Measurements from ENCODE around the gene ZFYVE9. TPM values are rescaled to one million over a fixed set of nuclear protein-coding genes. Genes with fewer than 3 reads are reported as not detected.

The ZFYVE9 gene
- total RNA-seq, 2 donors from 2014 or later: 17.3 to 20.2 TPM

DNA sequence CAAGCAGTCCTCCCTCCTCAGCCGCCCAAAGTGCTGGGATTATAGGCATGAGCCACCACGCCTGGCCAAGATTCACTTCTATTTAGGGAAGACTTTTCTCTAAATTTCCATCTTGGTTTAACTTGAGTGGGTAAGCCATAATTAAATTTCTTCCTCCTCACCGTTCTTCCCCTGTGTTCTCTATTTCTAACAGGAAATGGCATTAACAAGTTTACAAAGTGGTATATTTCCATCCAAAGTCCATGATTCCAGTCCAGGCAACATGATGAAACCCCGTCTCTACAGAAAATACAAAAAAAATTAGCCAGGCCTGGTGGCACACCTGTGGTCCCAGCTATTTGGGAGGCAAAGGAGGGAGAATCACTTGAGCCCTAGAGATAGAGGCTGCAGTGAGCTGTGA is 92.1 kb downstream of the ZFYVE9 start:
- ATAC-seq (peak; percentile 53), DNase-seq (no peak)
- intact Hi-C loops (cut with DNase I, micrococcal nuclease): no loop called here

DNA sequence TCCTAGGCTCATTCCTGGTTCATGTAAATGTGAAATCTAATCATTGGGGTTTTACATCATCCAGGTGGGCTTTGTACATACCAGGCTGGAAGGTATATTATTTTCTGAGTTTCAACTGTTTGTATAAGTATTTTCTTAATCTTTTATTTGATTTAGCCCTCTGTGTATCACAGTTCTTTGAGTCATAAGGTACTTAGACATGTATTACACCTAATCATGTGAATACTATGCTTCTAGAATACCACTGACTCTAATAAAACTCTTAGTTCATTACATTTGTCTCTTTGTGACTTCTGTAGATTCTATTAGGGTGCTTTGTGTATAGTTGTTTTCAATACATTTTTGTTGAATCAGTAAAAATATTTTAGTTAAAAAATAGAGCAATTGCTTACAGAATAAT is 92.8 kb downstream of the ZFYVE9 start:
- intact Hi-C loops (cut with DNase I, micrococcal nuclease): no loop called here
- ATAC-seq (no peak), DNase-seq (no peak)

DNA sequence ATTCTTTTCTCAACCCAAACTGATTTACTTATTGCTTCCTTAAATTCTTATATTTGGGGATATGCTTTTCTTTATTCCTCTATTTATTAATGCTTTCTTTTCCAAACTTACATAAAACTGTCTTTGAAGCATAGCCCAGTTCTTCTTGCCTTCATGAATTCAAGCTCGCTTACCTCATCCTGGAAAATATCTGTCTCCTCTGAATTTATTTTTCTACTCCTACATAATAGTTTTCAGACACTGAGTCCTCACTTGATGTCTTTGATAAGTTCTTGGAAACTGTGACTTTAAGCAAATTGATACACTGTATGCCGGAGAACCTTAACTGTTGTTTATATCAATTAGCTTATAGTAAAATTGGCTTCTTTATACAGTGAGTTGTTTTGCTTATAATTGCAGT is 93.8 kb downstream of the ZFYVE9 start:
- intact Hi-C loops (cut with DNase I, micrococcal nuclease): no loop called here
- DNase-seq: no peak
- no peak for ATAC-seq

DNA sequence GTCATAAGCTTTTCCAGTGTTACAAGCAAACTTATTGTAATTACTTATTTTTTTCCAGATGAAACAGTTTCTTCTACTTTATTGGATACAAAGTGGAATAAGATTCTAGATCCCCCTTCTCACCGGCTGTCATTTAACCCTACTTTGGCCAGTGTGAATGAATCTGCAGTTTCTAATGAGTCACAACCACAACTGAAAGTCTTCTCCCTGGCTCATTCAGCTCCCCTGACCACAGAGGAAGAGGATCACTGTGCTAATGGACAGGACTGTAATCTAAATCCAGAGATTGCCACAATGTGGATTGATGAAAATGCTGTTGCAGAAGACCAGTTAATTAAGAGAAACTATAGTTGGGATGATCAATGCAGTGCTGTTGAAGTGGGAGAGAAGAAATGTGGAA is 95.5 kb downstream of the ZFYVE9 start:
- DNase-seq (no peak), ATAC-seq (no peak)
- intact Hi-C loops (cut with DNase I, micrococcal nuclease): no loop called here

DNA sequence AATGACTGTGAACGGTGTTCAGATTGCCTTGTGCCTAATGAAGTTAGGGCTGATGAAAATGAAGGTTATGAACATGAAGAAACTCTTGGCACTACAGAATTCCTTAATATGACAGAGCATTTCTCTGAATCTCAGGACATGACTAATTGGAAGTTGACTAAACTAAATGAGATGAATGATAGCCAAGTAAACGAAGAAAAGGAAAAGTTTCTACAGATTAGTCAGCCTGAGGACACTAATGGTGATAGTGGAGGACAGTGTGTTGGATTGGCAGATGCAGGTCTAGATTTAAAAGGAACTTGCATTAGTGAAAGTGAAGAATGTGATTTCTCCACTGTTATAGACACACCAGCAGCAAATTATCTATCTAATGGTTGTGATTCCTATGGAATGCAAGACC is 96.6 kb downstream of the ZFYVE9 start:
- no peak for ATAC-seq
- intact Hi-C loops (cut with DNase I, micrococcal nuclease): no loop called here

DNA sequence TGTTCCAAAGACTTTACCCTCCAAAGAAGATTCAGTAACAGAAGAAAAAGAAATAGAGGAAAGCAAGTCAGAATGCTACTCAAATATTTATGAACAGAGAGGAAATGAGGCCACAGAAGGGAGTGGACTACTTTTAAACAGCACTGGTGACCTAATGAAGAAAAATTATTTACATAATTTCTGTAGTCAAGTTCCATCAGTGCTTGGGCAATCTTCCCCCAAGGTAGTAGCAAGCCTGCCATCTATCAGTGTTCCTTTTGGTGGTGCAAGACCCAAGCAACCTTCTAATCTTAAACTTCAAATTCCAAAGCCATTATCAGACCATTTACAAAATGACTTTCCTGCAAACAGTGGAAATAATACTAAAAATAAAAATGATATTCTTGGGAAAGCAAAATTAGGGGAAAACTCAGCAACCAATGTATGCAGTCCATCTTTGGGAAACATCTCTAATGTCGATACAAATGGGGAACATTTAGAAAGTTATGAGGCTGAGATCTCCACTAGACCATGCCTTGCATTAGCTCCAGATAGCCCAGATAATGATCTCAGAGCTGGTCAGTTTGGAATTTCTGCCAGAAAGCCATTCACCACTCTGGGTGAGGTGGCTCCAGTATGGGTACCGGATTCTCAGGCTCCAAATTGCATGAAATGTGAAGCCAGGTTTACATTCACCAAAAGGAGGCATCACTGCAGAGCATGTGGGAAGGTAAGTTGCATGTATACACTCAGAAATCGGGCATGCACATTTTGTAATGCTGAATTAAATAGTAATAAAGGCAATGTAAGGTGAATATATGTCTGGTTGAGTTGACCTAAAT is 97.2 kb downstream of the ZFYVE9 start:
- intact Hi-C loops (cut with DNase I, micrococcal nuclease): no loop called here
- DNase-seq (no peak), ATAC-seq (no peak)

More for the DNA sequence above, 96.6 kb downstream of the ZFYVE9 start:
- no peak for DNase-seq

DNA sequence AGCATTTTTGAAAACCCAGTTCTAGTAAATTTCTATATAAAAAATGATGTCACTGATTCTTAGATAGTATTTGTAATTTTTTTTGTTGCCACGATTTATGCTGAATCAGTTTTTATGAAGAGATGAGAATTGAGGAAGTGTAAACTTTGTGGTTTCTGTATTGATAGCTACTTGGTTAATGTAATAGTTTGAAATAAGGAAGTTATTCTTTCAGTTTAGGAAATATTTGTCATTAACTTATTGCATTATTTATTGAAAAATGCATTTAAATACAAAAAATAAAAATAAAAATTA is 97.8 kb downstream of the ZFYVE9 start:
- ATAC-seq (no peak), DNase-seq (no peak)
- intact Hi-C loops (cut with DNase I, micrococcal nuclease): no loop called here

DNA sequence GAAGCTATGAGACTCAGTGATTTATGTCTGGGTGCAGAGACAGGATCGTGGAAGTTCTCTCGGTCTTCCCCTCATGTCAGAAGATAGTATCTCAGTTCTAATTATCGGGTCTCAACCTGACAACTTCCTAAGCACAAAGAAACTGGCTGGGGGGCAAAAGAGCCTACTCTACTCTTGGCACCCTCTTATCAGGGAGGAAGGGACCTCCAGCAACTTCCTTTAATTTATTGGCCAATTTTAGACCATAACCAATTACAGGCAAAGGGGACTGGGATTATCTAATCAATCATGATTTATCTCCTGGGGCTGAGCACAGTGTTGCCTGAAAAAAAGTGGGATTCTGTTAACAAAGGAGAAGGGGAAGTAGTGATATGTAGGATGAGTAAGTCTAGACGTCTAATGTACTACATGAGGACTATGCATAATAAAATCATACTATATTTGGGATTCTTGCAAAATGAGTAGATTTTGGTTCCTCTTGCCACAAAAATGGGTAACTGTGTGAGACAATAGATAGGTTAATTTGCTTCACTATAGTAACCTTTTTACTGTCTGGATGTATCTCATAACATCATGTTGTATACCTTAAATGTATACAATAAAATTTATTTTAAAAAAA is 98.8 kb downstream of the ZFYVE9 start:
- ATAC-seq: no peak
- DNase-seq: no peak
- intact Hi-C loops (cut with DNase I, micrococcal nuclease): no loop called here

DNA sequence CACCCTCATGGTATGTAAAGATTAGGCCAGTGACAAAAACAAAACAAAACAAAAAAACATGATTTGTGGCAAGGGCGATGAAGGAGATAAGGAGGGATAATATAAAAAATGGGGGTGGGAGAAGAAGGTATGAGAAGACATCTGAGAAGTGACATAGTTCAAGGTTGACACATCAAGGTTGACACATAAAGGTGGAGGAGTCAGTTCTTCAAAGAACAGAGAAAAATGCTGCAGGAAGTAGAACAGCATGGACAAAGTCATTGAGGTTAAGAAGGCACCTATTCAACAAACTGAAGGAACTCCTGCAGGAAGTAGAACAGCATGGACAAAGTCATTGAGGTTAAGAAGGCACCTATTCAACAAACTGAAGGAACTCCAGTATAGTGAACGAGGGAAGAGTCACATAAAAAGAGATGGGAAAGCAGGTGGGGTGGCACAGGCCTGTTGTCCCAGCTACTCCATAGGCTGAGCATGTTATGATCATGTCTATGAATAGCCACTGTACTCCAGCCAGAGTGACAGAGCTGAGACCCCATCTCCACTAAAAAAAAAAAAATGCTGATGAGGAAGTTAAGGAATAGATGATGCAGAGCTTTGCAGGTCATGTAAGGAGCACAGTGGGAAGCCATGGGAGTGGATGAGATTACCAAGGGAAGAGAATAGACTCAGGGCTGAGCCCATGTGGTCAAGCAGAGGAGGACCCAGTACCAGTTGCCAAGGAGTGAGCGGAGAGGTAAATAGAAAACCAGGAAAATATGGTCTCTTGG is 101.5 kb downstream of the ZFYVE9 start:
- ATAC-seq (peak; percentile 23), DNase-seq (no peak)
- intact Hi-C loops (cut with DNase I, micrococcal nuclease): no loop called here

DNA sequence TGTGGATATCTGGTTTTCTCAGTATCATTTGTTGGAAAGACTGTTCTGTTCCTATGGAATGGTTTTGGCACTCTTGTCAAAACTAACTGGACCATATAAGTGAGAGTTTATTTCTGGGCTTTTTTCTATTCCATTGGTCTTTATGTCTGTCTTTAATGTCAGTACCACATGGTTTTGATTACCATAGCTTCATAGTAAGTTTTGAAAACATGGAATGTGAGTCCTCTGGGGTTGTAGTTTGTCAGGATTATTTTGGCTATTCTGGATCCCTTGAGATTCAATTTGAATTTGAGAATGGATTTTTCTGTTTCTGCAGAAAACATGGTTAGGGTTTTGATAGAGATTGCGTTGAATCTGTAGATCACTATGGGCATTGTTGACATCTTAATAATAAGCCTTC is 107.9 kb downstream of the ZFYVE9 start:
- DNase-seq (no peak), ATAC-seq (no peak)
- intact Hi-C loops (cut with DNase I, micrococcal nuclease): no loop called here

DNA sequence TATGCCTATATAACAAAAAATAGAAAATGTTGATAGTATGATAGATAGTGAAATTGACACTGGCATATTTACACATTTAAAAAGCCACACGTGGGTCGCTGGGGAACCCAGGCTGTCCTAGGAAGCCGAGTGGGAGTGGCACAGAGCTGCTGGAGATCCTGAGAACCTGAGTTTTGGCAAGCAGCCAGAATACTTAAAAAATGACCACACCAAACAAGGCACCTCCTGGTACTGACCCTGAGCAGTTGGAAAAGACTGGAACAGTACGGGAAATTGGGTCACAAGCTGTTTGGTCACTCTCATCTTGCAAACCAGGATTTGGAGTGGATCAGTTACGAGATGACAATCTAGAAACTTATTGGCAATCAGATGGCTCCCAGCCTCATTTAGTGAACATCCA is 111.5 kb downstream of the ZFYVE9 start:
- intact Hi-C loops (cut with DNase I, micrococcal nuclease): no loop called here
- ATAC-seq (no peak), DNase-seq (no peak)

DNA sequence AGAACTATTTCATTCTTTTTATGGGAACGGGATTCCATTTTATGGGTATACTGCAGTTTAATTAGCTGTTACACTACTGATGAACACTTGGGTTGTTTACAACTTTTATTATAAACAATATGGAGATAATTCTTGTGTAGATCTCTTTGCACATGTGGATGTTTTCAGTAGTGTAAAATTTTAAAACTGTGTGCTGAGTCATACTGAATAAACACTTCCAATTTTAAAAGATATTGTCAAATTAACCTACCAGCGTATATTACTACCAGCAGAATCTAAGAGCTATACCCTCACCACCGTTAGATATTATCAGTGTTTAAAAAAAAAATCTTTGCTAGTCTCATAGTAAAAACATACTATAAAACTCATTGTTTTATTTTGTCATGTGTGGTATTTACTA is 118.0 kb downstream of the ZFYVE9 start:
- no peak for ATAC-seq
- no peak for DNase-seq
- intact Hi-C loops (cut with DNase I, micrococcal nuclease): no loop called here

DNA sequence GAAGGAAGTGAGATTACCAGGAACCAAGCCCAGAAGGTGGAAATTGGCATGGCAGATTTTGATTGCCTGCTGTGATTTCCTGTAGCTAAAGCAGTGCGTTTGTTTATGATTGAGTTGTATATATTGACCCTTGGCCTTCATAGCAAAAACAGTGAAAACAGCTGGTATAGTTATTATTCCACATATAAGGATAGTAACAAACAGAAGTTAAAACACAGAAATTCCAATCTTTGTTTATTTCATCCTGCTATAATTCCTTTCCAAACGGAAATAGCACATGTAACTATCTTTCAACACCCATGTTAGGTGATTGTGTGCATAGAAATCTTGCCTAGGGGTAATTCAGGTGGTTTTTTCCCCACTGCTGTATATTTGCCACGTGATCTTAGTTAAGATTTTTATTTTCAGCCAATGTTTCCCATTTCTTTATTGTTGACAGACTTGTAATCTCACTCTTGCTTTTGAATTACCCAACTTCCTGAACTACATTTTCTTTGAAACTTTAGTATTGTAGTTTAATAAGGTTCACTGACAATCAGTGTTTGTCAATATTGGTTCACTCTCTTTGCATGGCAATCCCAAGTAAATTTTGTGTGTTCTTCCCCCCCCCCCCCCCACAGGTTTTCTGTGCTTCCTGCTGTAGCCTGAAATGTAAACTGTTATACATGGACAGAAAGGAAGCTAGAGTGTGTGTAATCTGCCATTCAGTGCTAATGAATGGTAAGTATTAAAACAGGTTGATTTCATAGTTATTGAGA is 121.4 kb downstream of the ZFYVE9 start:
- intact Hi-C loops (cut with DNase I, micrococcal nuclease): no loop called here
- ATAC-seq: peak; percentile 98

DNA sequence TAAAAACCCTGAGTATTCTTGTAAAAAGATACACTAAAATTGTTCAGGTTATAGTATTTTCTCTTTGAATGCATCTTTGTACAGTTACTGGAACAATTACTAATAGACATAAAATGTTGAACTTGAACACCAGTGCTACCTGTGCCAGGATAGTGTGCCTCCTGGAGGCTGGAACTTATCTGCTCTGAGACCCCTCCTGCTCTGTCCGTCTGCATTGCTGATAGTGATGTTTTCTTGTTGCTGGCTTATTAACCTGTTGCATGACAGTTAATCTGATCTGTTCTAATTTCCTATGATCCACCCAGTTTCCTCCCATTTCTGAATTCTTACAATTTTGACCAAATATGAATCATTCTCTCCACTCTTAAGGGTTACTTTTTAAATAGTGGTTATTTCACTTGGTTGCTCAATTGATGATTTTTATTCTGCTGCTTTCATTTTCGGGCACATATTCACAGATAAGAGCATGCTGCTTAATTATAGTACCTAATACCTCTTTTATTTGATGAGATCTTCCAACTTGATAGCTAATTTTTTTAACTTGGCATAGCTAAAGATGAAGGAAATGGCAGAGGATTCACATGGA is 122.7 kb downstream of the ZFYVE9 start:
- ATAC-seq (no peak), DNase-seq (no peak)

More for the DNA sequence above, 121.4 kb downstream of the ZFYVE9 start:
- no peak for DNase-seq

DNA sequence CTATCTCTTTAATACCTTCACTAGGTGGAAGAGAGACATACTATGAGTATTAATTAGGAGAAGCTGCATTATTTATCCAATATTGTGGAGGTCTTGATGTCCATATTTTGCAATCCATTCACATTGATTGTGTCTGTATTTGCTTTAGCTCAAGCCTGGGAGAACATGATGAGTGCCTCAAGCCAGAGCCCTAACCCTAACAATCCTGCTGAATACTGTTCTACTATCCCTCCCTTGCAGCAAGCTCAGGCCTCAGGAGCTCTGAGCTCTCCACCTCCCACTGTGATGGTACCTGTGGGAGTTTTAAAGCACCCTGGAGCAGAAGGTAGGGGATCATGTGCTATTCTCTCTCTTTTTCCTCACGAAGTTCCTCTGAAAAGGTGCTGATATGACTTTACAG is 124.6 kb downstream of the ZFYVE9 start:
- intact Hi-C loops (cut with DNase I, micrococcal nuclease): no loop called here
- DNase-seq: no peak
- no peak for ATAC-seq

More for the DNA sequence above, 122.7 kb downstream of the ZFYVE9 start:
- intact Hi-C loops (cut with DNase I, micrococcal nuclease): no loop called here

DNA sequence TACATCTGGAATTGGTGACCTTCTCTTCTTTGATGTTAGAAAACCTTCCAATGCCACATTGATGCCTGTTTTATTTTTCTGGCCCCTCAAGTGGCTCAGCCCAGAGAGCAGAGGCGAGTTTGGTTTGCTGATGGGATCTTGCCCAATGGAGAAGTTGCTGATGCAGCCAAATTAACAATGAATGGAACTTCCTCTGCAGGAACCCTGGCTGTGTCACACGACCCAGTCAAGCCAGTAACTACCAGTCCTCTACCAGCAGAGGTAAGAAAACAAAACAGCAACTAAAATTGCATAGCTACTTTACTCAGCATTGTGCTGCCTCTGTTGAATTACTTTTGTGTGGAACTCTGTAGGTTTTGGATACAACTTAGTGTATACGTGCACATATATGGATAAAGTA is 126.5 kb downstream of the ZFYVE9 start:
- ATAC-seq (no peak), DNase-seq (no peak)
- intact Hi-C loops (cut with DNase I, micrococcal nuclease): no loop called here

DNA sequence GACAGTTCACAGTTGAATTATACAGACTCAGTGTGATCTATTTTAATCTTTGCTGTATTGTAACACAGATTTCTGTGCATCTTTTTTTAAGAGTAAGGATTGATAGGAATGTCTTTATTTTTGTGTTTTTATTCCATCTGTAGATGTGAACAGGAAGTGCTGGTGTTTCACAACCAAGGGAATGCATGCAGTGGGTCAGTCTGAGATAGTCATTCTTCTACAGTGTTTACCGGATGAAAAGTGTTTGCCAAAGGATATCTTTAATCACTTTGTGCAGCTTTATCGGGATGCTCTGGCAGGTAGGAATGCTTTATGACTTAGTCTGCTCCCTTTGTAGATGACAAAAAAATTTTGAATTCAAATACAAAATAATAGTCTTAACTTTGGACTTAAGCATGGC is 139.6 kb downstream of the ZFYVE9 start:
- no peak for ATAC-seq
- no peak for DNase-seq
- intact Hi-C loops (cut with DNase I, micrococcal nuclease): no loop called here

DNA sequence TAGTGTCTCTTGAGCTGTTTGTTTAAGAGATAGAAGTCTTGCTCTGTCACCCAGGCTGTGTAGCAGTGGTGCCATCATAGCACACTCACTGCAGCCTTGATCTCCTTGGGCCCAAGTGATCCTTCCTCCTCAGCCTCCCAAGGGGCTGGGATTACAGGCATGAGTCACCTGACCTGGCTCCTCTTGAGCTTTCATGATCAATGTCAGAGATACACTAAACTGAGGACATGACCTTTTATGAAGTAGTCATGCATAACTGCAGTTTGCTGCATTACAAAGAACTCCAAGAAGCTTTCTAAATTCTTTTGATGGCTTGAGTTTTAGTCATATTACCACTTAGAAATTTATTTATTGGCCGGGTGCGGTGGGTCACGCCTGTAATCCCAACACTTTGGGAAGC is 146.4 kb downstream of the ZFYVE9 start:
- DNase-seq: no peak
- intact Hi-C loops (cut with DNase I, micrococcal nuclease): no loop called here
- ATAC-seq: no peak

DNA sequence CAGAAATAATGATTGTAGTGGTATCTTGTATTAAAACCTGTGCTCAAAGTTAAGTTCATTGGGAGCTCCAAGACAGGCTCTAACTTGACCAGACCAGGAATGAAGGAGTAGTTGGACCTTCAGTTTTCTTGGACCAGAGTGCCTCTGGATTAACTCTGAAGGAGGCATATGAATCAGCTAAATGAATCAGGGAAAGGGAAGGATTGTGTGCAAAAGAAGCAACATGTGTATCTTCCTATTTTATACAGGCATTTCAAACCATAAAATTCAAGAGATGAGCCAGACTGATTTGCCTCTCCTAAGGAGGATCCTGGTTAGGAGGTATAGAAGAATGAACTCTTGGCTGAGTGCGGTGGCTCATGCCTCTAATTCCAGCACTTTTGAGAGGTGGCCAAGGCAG is 152.7 kb downstream of the ZFYVE9 start:
- DNase-seq (no peak), ATAC-seq (no peak)
- intact Hi-C loops (cut with DNase I, micrococcal nuclease): no loop called here

All from left colon (tissue), 2 donors.